H1 (cell line): ENCODE measurements around the gene AGBL4.

Experiments used
- ATF2 ChIP-seq: IDR thresholded peaks from 2 replicates; pipeline ENCODE4 v1.6.1; 2012; ENCODE audit warnings: low read length, inconsistent platforms
- CTCF ChIP-seq, 3 experiments: IDR thresholded peaks; 1 replicate in 2 of 3; 2 replicates in 1 of 3; pipeline versions ENCODE4 v1.5.1 to v1.6.1; 2011; ENCODE audit warnings: low read length in 3 of 3, mild to moderate bottlenecking in 3 of 3, inconsistent platforms in 2 of 3, low read depth in 1 of 3, moderate library complexity in 1 of 3; ENCODE audit not compliant: insufficient read depth in 1 of 3; ENCODE audit errors: control extremely low read depth in 1 of 3
- EGR1 ChIP-seq: IDR thresholded peaks from 2 replicates; pipeline ENCODE4 v1.6.1; 2011; ENCODE audit warnings: low read depth, low read length, borderline replicate concordance
- HDAC6 ChIP-seq: IDR thresholded peaks from one replicate; pipeline ENCODE4 v1.7.1; 2012; ENCODE audit warnings: low read depth, mild to moderate bottlenecking, inconsistent platforms, low read length, moderate library complexity
- POLR2A ChIP-seq, 2 experiments: IDR thresholded peaks; 1 replicate in 1 of 2; 2 replicates in 1 of 2; pipeline ENCODE4 v1.6.1; 2011; ENCODE audit warnings: low read depth in 2 of 2, low read length in 2 of 2, mild to moderate bottlenecking in 2 of 2; ENCODE audit errors: control extremely low read depth in 1 of 2
- POLR2AphosphoS5 ChIP-seq: IDR thresholded peaks from 2 replicates; pipeline ENCODE4 v1.6.1; 2011; ENCODE audit warnings: low read depth, low read length

- TF ChIP-seq ATF2 (no peak), CTCF (IDR thresholded peaks at IDR 0.05; ENCODE audit: control extremely low read depth in 1 of 3, insufficient read depth in 1 of 3, low read depth in 1 of 3, low read length in 3 of 3) (no peak), POLR2A (IDR thresholded peaks at IDR 0.05; ENCODE audit: control extremely low read depth in 1 of 2, low read depth in 2 of 2, low read length in 2 of 2) (no peak), HDAC6 (no peak), EGR1 (no peak), POLR2AphosphoS5 (no peak)
These were observed 1233.9 kb downstream of the AGBL4 start for GRCh38 chr1:48789903-48790302.
